GM19468 (cell line): Measurements from ENCODE around the gene NEMP1.
"Not testable (repeated sequence)": the region's sequence is repeated elsewhere in the genome, so short reads cannot be mapped to it uniquely, and the experiment has no call there.

Experiments
- ATAC-seq: cut with Tn5 transposase; IDR thresholded peaks from one replicate; pipeline ENCODE4 v1.9.1; 2021; ENCODE audit warnings: mild to moderate bottlenecking, moderate library complexity, moderate number of reproducible peaks; ENCODE audit not compliant: unreplicated experiment; ENCODE audit errors: extremely low read depth

The NEMP1 gene

GRCh38 chr12:57058454-57058853, 20.1 kb downstream of the NEMP1 start:
- no peak for ATAC-seq

GRCh38 chr12:57057067-57057751, 21.4 kb downstream of the NEMP1 start:
- no peak for ATAC-seq

- no peak for ATAC-seq
These were observed 22.8 kb downstream of the NEMP1 start for GRCh38 chr12:57055824-57056223.

- not testable (repeated sequence) for ATAC-seq
These were observed 24.7 kb downstream of the NEMP1 start for GRCh38 chr12:57053901-57054300.

GRCh38 chr12:57053146-57053545, 25.4 kb downstream of the NEMP1 start:
- ATAC-seq, result not testable (repeated sequence)

- no peak for ATAC-seq
These were observed 27.6 kb downstream of the NEMP1 start for GRCh38 chr12:57051011-57051410.

- no peak for ATAC-seq
These were observed 28.7 kb downstream of the NEMP1 start, which contains the start of gene MYO1A for GRCh38 chr12:57049890-57050289. TSS of gene MYO1A (minus strand) at chr12:57050129. CDS start at chr12:57048323, 1,806 bp downstream.

- ATAC-seq, result no peak
These were observed 29.5 kb downstream of the NEMP1 start for GRCh38 chr12:57049119-57049446.

GRCh38 chr12:57048423-57049118, 30.0 kb downstream of the NEMP1 start:
- ATAC-seq, result no peak

- no peak for ATAC-seq
These were observed 30.6 kb downstream of the NEMP1 start for GRCh38 chr12:57047981-57048380.

GRCh38 chr12:57046947-57047890, 31.4 kb downstream of the NEMP1 start:
- no peak for ATAC-seq

GRCh38 chr12:57046086-57046791, 32.4 kb downstream of the NEMP1 start:
- ATAC-seq, result no peak

GRCh38 chr12:57044889-57045288, 33.7 kb downstream of the NEMP1 start:
- no peak for ATAC-seq

GRCh38 chr12:57044468-57044867, 34.1 kb downstream of the NEMP1 start:
- no peak for ATAC-seq

- ATAC-seq, result no peak
These were observed 35.9 kb downstream of the NEMP1 start for GRCh38 chr12:57042695-57043094.

- no peak for ATAC-seq
These were observed 37.8 kb downstream of the NEMP1 start for GRCh38 chr12:57040750-57041149.

GRCh38 chr12:57040211-57040610, 38.4 kb downstream of the NEMP1 start:
- no peak for ATAC-seq

- ATAC-seq, result no peak
These were observed 39.4 kb downstream of the NEMP1 start for GRCh38 chr12:57039016-57039798.

GRCh38 chr12:57037264-57037663, 41.3 kb downstream of the NEMP1 start:
- no peak for ATAC-seq
